K562 (cell line): ENCODE results near the gene IL37. TPM values are rescaled to one million over a fixed set of nuclear protein-coding genes. Genes with fewer than 3 reads are reported as not detected.
A peak's percentile ranks its signal among the peaks of the same experiment; 100 is the strongest.

Source experiments
- DMBX1 ChIP-seq: fragments of 250-450 bp; sonication (Bioruptor Pico); IDR thresholded peaks from 2 replicates; pipeline ENCODE4 v1.8.0; 2022; ENCODE audit warnings: inconsistent platforms, mild to moderate bottlenecking, moderate library complexity, borderline replicate concordance
- RBBP5 ChIP-seq: fragments of 200-600 bp; sonication (generic); IDR thresholded peaks from 2 replicates; pipeline ENCODE4 v1.6.1; 2012; ENCODE audit warnings: borderline replicate concordance, mild to moderate bottlenecking, low read length, control low read depth, inconsistent platforms; ENCODE audit not compliant: insufficient read depth, poor library complexity, severe bottlenecking
- SOX6 ChIP-seq: fragments of 450-650 bp; IDR thresholded peaks from 2 replicates; pipeline ENCODE4 v1.6.1; 2014; ENCODE audit warnings: mild to moderate bottlenecking
- ZBTB43 ChIP-seq: sonication (generic); formaldehyde crosslinking; IDR thresholded peaks from 2 replicates; pipeline ENCODE4 v1.8.0; 2023; ENCODE audit warnings: mild to moderate bottlenecking, missing genetic modification reagents
- polyA plus RNA-seq, 8 experiments: library from polyadenylated mRNA; depleted of rRNA in 4 of 8; stranded (reverse) in 5 of 8; unstranded in 3 of 8; fragments of >200 nt; fragmentation: Nextera tagmentation in 2 of 8; fragmentation: Illumina TruSeq in 1 of 8; extraction: Ambion mirVana in 2 of 8; extraction: Trizol in 1 of 8; gene quantifications; 2 replicates each; pipeline versions ENCODE4 v1.2.1 to v1.2.3, GENCODE V29; 2011 to 2014; ENCODE audit warnings: inconsistent platforms in 1 of 8, missing spikeins in 1 of 8
- total RNA-seq, 7 experiments: library from RNA; depleted of rRNA in 6 of 7; stranded (reverse); fragments of >200 nt in 6 of 7; fragmentation: Illumina TruSeq in 2 of 7; extraction: Trizol in 2 of 7; gene quantifications; 2 replicates each; pipeline versions ENCODE4 v1.2.1 to v1.2.3, GENCODE V29; 2011 to 2021; ENCODE audit warnings: low replicate concordance in 1 of 7
- TF ChIP-seq, protein P1 (sequence below), 2 experiments: IDR thresholded peaks in 1 of 2; conservative IDR thresholded peaks in 1 of 2; 2 replicates each; pipeline ENCODE4 v1.6.1; 2016; ENCODE audit warnings: low read depth in 2 of 2, mild to moderate bottlenecking in 1 of 2, missing compliant biosample characterization in 1 of 2, missing genetic modification characterization in 1 of 2, moderate library complexity in 1 of 2

Gene IL37
- total and polyA plus RNA-seq, 9 of the 15 experiments (the other 6 are each of a cell fraction or from before 2014, with no cell fraction given), result not detected

GRCh38 chr2:112869258-112869842, 41.6 kb upstream of the IL37 start (continued):
- TF ChIP-seq, protein P1, sequence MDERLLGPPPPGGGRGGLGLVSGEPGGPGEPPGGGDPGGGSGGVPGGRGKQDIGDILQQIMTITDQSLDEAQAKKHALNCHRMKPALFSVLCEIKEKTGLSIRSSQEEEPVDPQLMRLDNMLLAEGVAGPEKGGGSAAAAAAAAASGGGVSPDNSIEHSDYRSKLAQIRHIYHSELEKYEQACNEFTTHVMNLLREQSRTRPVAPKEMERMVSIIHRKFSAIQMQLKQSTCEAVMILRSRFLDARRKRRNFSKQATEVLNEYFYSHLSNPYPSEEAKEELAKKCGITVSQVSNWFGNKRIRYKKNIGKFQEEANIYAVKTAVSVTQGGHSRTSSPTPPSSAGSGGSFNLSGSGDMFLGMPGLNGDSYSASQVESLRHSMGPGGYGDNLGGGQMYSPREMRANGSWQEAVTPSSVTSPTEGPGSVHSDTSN (CRISPR knock-in tag; IDR thresholded peaks at IDR 0.05; ENCODE audit: low read depth), result no peak
- TF ChIP-seq, protein P1 (tag; conservative IDR thresholded peaks at IDR 0.05; ENCODE audit: low read depth), result peak; percentile 94
- TF ChIP-seq SOX6, result peak; percentile 67
- TF ChIP-seq RBBP5, result no peak
- TF ChIP-seq ZBTB43, result no peak
- no peak for TF ChIP-seq DMBX1
